SK-N-SH (cell line): ENCODE data around the gene POLA2. TPM values are rescaled to one million over a fixed set of nuclear protein-coding genes. Genes with fewer than 3 reads are reported as not detected.

Experiments used
- CTCF ChIA-PET: fragments of 300-600, 350-600 bp; formaldehyde crosslinking; extraction: SDS; loops from one replicate; lab custom pipeline; 2021; lab: Yijun Ruan, JAX
- POLR2A ChIA-PET: fragments of 350-600 bp; sonication (Branson Sonifier 250); formaldehyde crosslinking; extraction: SDS; loops from one replicate; lab custom pipeline; 2020; ENCODE audit warnings: antibody characterized with exemption, inconsistent platforms; lab: Yijun Ruan, JAX
- DNase-seq: peaks from one replicate; pipeline ENCODE4 v3.0.0; 2012
- H2AFZ ChIP-seq: fragments of 200-600 bp; sonication (generic); 2 replicates; pipeline ENCODE4 v1.8.1; 2016; ENCODE audit warnings: antibody characterized with exemption, mild to moderate bottlenecking, low read depth
- H3F3A ChIP-seq: fragments of 200-600 bp; sonication (generic); replicated peaks from 2 replicates; pipeline ENCODE3; 2016; ENCODE audit warnings: antibody characterized with exemption, mild to moderate bottlenecking; ENCODE audit not compliant: insufficient read depth
- H3K27ac ChIP-seq, 2 experiments: fragments of 200-500 bp in 1 of 2; fragments of 200-600 bp in 1 of 2; sonication (Bioruptor generic) in 1 of 2; sonication (generic), shearing (Covaris generic) in 1 of 2; 2 replicates each; pipeline versions ENCODE4 v1.5.1 to v1.6.1; 2014 to 2016; ENCODE audit warnings: low read depth in 2 of 2, inconsistent platforms in 1 of 2, low read length in 1 of 2, mild to moderate bottlenecking in 1 of 2, mixed read lengths in 1 of 2
- H3K27me3 ChIP-seq: fragments of 200-600 bp; sonication (generic), shearing (Covaris generic); 2 replicates; pipeline ENCODE4 v1.6.1; 2016; ENCODE audit warnings: mixed run types; ENCODE audit not compliant: insufficient read depth
- H3K36me3 ChIP-seq, 2 experiments: fragments of 200-500 bp in 1 of 2; fragments of 200-600 bp in 1 of 2; sonication (Bioruptor generic) in 1 of 2; sonication (generic) in 1 of 2; replicated peaks in 1 of 2; 2 replicates each; pipeline versions ENCODE3 to v1.5.1; 2014 to 2016; ENCODE audit warnings: low read length in 1 of 2, mild to moderate bottlenecking in 1 of 2; ENCODE audit not compliant: insufficient read depth in 2 of 2, control insufficient read depth in 1 of 2
- H3K4me1 ChIP-seq, 2 experiments: fragments of 200-500 bp in 1 of 2; fragments of 200-600 bp in 1 of 2; sonication (Bioruptor generic) in 1 of 2; sonication (generic), shearing (Covaris generic) in 1 of 2; 2 replicates each; pipeline versions ENCODE4 v1.5.1 to v1.6.1; 2014 to 2016; ENCODE audit warnings: low read depth in 1 of 2, low read length in 1 of 2, mixed run types in 1 of 2; ENCODE audit not compliant: insufficient read depth in 2 of 2, control insufficient read depth in 1 of 2
- H3K4me2 ChIP-seq: fragments of 200-600 bp; sonication (generic), shearing (Covaris generic); 2 replicates; pipeline ENCODE4 v1.6.1; 2017; ENCODE audit warnings: mixed run types
- H3K4me3 ChIP-seq, 2 experiments: fragments of 200-500 bp in 1 of 2; fragments of 200-600 bp in 1 of 2; sonication (Bioruptor generic) in 1 of 2; sonication (generic), shearing (Covaris generic) in 1 of 2; 2 replicates each; pipeline versions ENCODE4 v1.5.1 to v1.8.1; 2014 to 2016; ENCODE audit warnings: low read depth in 2 of 2, inconsistent platforms in 1 of 2, low read length in 1 of 2, mild to moderate bottlenecking in 1 of 2, mixed read lengths in 1 of 2, moderate library complexity in 1 of 2
- H3K79me2 ChIP-seq: fragments of 200-600 bp; sonication (generic); 2 replicates; pipeline ENCODE4 v1.8.1; 2017; ENCODE audit warnings: mild to moderate bottlenecking; ENCODE audit not compliant: insufficient read depth
- H3K9ac ChIP-seq: fragments of 200-600 bp; sonication (generic); 2 replicates; pipeline ENCODE4 v1.6.1; 2017; ENCODE audit warnings: mixed run types
- H3K9me2 ChIP-seq: fragments of 200-600 bp; sonication (generic); 2 replicates; pipeline ENCODE4 v1.6.1; 2017; ENCODE audit warnings: mixed run types
- H3K9me3 ChIP-seq: fragments of 200-600 bp; sonication (generic); 2 replicates; pipeline ENCODE4 v1.6.1; 2017; ENCODE audit warnings: mixed run types, mild to moderate bottlenecking, moderate library complexity
- H4K20me1 ChIP-seq: fragments of 200-600 bp; sonication (generic); 2 replicates; pipeline ENCODE4 v1.6.1; 2017; ENCODE audit warnings: mild to moderate bottlenecking, mixed run types; ENCODE audit not compliant: insufficient read depth
- CTCF ChIP-seq: fragments of 200-600 bp; sonication (generic); IDR thresholded peaks from 2 replicates; pipeline ENCODE4 v1.6.1; 2017; ENCODE audit warnings: antibody characterized with exemption, mild to moderate bottlenecking, moderate library complexity
- EP300 ChIP-seq, 2 experiments: IDR thresholded peaks; 2 replicates each; pipeline versions ENCODE4 v1.4.0 to v1.6.1; 2012; ENCODE audit warnings: borderline replicate concordance in 1 of 2, low read depth in 1 of 2, low read length in 1 of 2
- EZH2phosphoT487 ChIP-seq: fragments of 200-600 bp; sonication (generic); IDR thresholded peaks from 2 replicates; pipeline ENCODE4 v1.6.1; 2017; ENCODE audit warnings: low read depth, mixed run types, mild to moderate bottlenecking, antibody characterized with exemption, moderate library complexity, borderline replicate concordance
- GABPA ChIP-seq: IDR thresholded peaks from 2 replicates; pipeline ENCODE4 v1.4.0; 2012; ENCODE audit warnings: low read depth, mild to moderate bottlenecking
- GATA2 ChIP-seq: sonication (generic); formaldehyde crosslinking; IDR thresholded peaks from 2 replicates; pipeline ENCODE4 v1.5.0; 2020; ENCODE audit warnings: mild to moderate bottlenecking, missing genetic modification reagents
- JUND ChIP-seq: IDR thresholded peaks from 2 replicates; pipeline ENCODE4 v1.4.0; 2012
- NFIC ChIP-seq: IDR thresholded peaks from 2 replicates; pipeline ENCODE4 v1.4.0; 2012; ENCODE audit warnings: borderline replicate concordance
- POLR2AphosphoS5 ChIP-seq: IDR thresholded peaks from 2 replicates; pipeline ENCODE4 v1.6.1; 2012; ENCODE audit warnings: low read depth, low read length
- RCOR1 ChIP-seq: fragments of 150-350 bp; IDR thresholded peaks from 2 replicates; pipeline ENCODE4 v1.6.1; 2017; ENCODE audit warnings: antibody characterized with exemption, low read length
- RFX5 ChIP-seq: IDR thresholded peaks from 2 replicates; pipeline ENCODE4 v1.6.1; 2012; ENCODE audit warnings: mild to moderate bottlenecking, improper control_type of control experiment, low read length
- SIN3A ChIP-seq: IDR thresholded peaks from 2 replicates; pipeline ENCODE4 v1.6.1; 2012; ENCODE audit warnings: low read depth, mild to moderate bottlenecking, low read length, moderate library complexity, borderline replicate concordance
- YY1 ChIP-seq: IDR thresholded peaks from 2 replicates; pipeline ENCODE4 v1.4.0; 2012; ENCODE audit warnings: low read depth, mild to moderate bottlenecking
- ZBTB33 ChIP-seq: IDR thresholded peaks from 2 replicates; pipeline ENCODE4 v1.4.0; 2012; ENCODE audit warnings: low read depth, borderline replicate concordance
- WGBS: methylation state at CpG from one replicate; pipeline ENCODE4 v1.1.6; 2017; ENCODE audit warnings: low lambda C conversion rate; 5-methylcytosine and 5-hydroxymethylcytosine counted together
- polyA plus RNA-seq, 3 experiments: library from polyadenylated mRNA; depleted of rRNA; stranded (reverse); fragments of >200 nt; gene quantifications; 2 replicates each; pipeline ENCODE4 v1.2.3, GENCODE V29; 2012
- TF ChIP-seq, protein P1 (sequence below): IDR thresholded peaks from 2 replicates; pipeline ENCODE4 v1.4.0; 2012; ENCODE audit warnings: low read depth, borderline replicate concordance

POLA2 gene
- polyA plus RNA-seq, 1 of the 3 experiments (the other 2 are of a cell fraction), result 18.4 TPM

DNA sequence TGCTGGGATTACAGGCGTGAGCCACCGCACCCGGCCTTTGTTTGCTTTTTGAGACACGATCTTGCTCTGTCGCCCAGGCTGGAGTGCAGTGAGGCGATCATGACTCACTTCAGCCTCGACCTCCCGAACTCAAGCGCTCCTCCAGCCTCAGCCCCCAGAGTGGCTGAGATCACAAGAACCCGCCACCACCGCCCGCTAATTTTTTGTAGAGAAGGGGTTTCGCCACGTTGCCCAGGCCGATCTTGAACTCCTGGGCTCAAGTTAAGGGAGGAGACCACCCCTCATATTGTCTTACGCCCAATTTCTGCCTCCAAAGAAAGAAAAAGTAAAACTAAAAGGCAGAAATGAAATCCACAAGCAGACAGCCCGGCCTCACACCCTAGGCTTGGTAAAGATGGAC lies 1.5 kb upstream of the POLA2 start:
- Histone ChIP-seq H2AFZ (peak overlapping the region; percentile 90; the same call in 1 of the 2 replicates), H3K9me3 (no peaks in the 10 kb centered on the region), H3K4me3 (no peak overlapping the region), H3K79me2 (peaks cover 35% of the 10 kb centered on the region), H3K27ac (no peak overlapping the region), H3K9me2 (no peaks in the 10 kb centered on the region), H4K20me1 (no peaks in the 10 kb centered on the region), H3K4me2 (no peak overlapping the region), H3K27me3 (no peaks in the 10 kb centered on the region), H3F3A (peaks cover 8% of the 10 kb centered on the region)
- DNase-seq, result no peak
- ChIA-PET CTCF (no interaction called here), POLR2A (no interaction called here)
- TF ChIP-seq, protein P1, sequence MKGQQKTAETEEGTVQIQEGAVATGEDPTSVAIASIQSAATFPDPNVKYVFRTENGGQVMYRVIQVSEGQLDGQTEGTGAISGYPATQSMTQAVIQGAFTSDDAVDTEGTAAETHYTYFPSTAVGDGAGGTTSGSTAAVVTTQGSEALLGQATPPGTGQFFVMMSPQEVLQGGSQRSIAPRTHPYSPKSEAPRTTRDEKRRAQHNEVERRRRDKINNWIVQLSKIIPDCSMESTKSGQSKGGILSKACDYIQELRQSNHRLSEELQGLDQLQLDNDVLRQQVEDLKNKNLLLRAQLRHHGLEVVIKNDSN, result no peak
- TF ChIP-seq SIN3A (no peak), EZH2phosphoT487 (no peak), EP300 (IDR thresholded peaks at IDR 0.05; ENCODE audit: borderline replicate concordance in 1 of 2, low read depth in 1 of 2, low read length in 1 of 2) (no peak), POLR2AphosphoS5 (no peak), ZBTB33 (no peak), NFIC (no peak), RFX5 (no peak), GATA2 (CRISPR knock-in tag) (no peak), JUND (no peak), GABPA (no peak), RCOR1 (no peak), CTCF (no peak), YY1 (no peak)
- TF ChIP-seq, all 33 proteins: peak for 0
- H3K9ac ChIP-seq, result no peak overlapping the region
- 97% methylated on average over 17 of the region's 17 CpGs for WGBS
- no peaks in the 10 kb centered on the region for H3K36me3 ChIP-seq
- peaks cover 0 to 12% of the 10 kb centered on the region in 2 experiments; a peak in 1 of 4 replicates for H3K4me1 ChIP-seq
